AG20443 (cell line): Measurements from ENCODE around the gene CALR3.
A peak's percentile ranks its signal among the peaks of the same experiment; 100 is the strongest.
"Not testable (repeated sequence)": the region's sequence is repeated elsewhere in the genome, so short reads cannot be mapped to it uniquely, and the experiment has no call there.

Experiments used
- DNase-seq: peaks from one replicate; pipeline ENCODE4 v3.0.0; 2012; ENCODE audit warnings: low spot score, mixed read lengths

Gene CALR3

DNA sequence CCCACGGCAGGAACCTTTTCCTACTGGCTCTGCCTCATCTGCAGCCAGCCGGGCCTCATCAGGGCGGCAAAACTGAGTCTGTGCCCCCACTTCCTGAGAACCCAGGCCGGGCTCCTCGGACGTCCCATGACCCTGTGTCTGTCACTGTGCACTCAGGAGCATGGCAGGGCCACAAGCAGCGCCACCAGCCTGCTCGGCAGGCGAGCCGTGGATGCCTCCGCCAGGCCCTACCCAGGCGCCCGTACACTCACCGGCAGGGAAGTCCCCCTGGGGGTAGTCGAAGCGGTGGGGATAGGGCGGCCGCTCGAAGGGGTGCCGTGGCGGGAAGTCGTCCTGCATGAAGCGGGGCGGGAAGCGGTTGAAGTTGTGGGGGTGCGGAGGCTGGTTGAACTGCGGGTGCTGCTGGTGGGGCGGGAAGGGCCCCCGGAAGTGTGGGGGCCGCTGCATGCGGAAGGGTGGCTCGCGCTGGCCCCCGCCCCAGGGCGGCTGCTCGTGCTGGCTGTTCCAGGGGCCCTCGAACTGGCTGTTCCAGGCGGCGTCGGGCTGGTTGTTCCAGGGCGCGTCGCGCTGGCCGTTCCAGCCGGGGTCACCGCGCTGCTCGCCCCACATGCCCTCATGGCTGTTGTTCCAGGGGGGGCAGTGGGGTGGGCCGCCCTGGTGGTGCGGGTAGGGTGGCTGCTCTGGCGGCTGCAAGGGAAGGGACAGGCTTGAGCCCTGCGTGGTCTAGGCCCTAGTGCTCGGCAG lies 29.2 kb upstream of the CALR3 start:
- DNase-seq = peak; percentile 5

GRCh38 chr19:16522559-16523377 lies 26.8 kb upstream of the CALR3 start:
- DNase-seq = peak; percentile 8

DNA sequence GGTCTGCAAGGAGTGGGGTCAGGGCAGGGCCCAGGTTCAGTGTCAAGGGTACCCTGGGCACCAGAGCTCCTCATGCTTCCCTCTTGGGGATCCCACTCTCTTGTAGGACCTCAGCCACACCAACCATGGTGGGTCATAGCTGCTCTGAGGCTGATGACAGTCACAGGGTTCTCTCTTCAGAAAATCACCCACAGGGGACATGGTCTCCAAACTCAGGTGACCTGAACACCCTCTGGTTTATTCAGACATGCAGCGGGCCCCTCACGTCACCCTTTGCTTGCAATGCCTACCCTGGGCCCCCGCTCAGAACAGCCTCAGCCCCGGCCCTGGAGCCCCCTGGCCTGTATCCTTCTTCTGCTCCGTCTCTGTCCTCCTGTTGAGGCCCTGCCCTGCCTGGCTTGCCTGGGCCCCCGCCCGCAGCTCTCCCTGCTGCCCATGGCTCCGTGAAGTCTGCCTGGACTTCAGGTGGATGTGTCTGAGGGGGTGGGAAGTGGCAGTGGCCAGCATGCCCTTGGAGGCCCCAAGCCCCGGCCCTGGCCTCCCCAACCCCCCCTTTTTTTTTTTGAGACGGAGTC lies 25.8 kb upstream of the CALR3 start:
- DNase-seq = peak; percentile 9

DNA sequence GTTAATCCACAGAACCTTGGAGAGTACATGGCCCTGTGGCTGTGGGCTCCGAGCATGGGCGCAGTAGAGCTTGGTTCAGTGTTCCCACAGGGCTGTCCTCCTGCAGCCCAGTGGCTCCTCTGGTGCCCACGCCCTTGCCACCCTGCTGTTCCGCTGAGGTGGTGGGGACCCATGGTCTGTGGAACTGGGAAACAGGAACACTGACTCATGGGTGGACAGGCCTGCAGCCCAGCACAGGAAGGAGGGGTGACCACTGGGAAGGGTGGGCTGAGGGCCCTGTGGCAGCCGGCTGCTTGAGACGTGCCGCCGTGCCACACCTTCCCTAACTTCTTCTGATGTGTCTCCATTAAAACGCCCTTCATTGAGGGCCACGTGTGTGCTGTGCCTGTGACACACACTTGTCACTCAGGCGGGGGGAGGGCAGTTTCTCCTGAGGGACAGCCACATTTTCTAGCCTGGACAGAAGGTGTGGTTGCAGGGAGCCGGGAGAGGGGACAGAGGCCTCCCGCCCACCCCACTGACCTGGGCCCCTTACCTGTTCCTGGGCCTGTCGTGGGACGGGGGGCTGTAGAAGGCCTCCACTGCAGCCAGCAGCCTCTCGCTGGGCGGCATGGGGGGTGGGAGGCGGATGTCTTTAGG lies 25.1 kb upstream of the CALR3 start:
- DNase-seq = peak; percentile 13

DNA sequence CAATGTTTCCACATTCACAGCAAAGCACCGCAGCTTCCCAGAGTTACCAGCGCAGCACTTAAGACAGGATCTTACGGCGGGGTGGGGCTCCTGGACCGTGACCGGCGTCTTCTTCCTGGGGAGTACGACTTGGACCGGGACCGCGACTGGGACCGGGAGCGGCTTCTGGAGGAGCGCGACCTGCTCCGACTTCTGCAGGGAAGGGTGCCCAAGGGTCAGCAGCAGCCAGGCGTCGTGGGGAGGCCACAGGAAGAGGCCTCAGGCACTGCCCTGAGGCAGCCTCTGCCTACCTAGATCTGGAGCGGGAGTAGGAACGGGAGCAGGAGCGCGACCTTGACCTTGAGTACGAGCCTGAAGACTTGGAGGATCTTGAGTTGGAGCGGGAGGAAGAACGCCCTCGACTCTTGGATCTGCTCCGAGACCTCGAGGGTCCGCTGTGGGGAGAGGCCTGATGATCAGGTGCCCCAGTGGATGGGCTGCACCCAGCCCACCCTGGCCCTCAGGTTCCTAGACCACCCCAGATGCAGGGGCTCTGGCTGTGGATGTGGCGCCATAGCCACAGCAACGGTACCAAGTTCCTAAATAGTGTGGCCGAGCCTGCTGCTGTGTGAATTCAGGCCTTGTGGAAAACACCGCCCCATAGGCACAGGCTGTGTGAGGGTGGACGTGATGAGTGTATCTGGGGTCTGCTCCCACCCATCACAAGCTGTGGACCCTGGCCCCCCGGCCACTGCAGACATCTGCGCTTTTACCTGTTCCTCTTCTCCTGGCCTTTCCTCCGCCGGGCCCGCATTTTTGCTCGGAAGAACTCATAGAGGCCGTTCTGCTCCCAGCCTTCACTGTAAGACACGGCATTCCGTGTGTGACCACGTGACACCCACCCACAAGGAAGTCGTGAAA lies 24.4 kb upstream of the CALR3 start:
- DNase-seq = peak; percentile 7

DNA sequence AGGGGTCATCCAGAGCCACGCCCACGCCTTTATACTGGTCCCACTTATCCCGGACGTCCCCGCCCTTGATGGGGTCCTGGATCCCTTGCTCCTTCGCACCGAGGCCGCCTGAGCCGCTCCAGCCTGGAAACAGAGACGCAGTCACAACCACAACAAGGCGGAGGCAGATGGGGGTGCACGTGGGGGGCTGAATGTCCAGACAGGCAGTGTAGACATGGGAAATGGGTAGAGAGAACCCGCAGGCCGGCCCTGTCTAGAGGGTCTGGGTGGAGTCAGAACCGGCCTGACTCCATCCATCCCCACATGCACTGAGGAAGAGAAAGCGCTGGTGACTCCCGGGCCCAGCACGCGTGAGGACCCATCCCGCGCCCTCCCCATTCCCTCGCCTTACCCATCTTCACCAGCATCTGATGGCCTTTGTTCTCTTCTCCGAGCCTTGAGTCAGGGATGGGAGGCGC lies 23.3 kb upstream of the CALR3 start:
- DNase-seq = no peak

DNA sequence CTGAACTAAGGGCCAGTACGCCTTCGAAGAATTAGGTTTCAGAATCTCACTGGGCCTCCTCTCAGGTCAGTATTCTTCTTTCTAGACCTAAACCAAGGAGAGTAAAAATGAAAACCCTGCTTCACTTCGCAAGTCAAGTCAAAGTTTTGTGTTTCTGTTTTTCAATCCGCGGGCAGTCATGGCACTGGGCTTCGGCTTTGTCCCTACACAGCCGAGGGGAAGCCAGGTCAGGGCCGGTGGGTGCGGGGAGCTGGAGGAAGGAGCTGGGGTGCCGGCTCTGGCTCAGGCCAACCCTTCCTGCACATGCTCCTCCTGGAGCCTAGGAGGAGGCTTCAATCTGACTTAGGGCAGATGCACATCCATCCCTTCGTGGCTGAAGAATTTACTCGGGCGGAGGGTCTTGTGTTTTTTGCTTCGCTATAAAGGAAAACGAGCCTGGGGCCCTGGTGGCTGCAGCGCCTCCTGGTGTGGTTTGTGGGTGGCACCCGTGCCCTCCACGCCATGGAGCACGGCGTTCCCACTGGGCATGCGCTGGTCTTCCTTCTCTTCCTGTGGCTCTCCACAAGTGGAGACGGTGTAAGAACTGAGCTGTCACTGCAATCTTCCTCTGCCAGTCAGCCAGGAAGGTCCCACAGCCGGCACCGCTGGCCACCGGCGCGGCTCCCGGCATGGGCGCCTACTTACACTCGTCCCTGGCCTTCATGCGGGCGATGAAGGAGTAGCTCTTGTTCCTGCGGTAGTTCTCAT lies 22.7 kb upstream of the CALR3 start:
- DNase-seq = no peak

DNA sequence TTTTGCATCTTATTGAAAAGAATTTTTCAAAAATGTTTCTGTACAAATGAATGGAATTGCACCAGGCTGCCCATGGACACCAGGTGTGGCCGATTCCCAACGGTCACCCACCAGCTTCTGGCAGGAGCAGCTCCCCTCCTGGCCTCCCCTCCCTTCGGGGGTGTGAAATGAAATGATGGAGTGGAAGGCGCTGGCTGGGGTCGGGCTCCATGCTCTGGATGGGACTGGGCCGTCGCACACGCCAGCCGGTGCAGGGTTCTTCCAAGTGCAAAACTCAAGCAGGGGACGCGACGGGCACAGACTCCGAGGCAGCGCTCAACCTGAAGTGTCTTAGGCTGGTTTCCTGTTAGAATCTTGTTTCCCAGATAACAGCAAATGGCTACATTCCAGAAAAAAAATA lies 22.1 kb upstream of the CALR3 start:
- DNase-seq = no peak

DNA sequence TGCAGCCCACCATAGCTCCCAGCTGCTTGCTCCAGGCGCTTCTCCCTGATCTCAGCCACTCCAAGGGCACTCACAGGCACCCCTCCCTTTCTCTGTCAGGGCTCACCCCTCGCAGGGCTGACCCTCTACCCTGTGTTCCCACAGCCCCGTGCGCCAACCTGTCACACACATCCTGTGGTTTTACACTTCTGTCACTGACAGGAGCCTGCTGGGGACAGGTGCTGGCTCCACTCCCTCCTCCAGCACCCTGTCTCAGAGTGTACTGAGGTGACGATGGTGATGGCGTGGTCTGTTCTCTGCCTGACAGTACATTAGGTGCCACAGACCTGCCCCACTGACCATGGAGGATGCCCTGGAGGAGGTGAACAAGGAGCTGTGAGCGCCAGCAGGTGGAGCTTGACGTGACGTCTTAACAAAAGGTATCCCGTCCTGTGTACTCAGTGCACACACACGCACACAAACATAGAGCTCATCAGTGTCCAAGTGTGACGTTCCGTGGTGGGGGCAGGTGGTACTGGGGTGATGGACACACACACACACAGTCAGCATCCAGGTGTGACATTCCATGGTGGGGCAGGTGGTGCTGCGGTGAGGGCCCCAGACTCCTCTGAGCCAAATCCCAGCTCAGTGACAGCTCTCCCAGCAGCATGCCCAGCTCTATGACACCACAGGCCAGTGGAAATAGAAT lies 21.1 kb upstream of the CALR3 start:
- DNase-seq = no peak

- DNase-seq = peak; percentile 5
Observed at GRCh38 chr19:16516381-16516780, 20.4 kb upstream of the CALR3 start.

GRCh38 chr19:16514383-16515019 lies 18.5 kb upstream of the CALR3 start:
- peak; percentile 3 for DNase-seq

- DNase-seq = not testable (repeated sequence)
Observed at GRCh38 chr19:16512611-16513010, 16.6 kb upstream of the CALR3 start.

DNA sequence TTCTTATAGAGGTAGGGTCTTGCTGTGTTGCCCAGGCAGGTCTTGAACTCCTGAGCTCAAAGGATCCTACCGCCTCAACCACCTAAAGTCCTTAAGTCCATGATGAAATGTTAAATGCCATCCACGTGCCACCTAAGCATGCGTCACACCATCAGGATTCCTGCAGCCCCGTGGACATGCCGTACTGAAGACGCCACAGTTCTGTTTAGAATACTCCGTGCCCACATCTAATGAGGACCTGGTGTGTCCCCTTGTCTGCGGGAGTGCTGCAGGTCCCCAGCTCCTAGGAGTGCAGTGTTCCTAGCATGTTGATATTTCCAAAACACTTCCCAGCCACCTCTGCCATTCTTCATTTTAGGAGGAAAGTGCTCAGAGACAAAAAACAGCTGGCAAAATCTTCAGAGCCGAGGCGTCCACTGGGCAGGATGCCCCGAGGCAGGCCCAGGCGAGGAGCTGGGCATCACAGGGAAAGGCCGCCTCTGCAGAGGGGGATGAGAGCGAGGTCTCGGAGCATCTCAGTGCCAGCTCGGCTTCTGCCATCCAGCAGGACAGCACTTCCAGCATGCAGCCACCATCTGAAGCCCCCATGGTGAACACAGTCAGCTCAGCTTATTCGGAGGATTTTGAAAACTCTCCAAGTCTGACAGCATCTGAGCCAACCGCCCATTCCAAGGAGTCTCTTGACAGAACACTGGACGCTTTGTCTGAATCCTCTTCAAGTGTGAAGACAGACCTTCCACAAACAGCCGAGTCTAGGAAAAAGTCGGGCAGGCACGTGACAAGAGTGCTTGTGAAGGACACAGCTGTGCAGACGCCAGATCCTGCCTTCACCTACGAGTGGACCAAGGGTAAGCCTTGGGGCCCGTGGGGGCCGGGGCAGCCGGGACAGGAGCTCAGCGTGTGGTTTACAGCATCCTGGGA lies 13.4 kb upstream of the CALR3 start:
- DNase-seq = no peak

GRCh38 chr19:16508546-16508945 lies 12.6 kb upstream of the CALR3 start:
- DNase-seq = no peak

DNA sequence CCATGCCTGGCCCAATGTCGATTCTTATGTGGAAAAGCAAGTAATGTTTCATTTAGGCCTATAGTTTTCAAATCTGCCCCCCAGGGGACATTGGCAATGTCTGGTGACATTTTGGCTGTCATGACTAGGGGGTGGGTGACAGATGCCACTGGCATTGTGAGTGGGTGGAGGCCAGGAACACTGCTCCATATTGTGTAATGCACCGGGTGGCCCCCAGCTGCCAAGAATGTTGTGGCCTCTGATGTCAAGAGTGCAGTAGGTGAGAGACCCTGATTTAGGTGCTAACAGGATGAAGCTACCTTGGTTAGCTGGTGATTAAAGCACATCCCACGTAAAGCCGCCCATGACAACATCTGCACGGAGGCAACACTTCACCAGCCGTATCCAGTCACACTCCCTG lies 11.0 kb upstream of the CALR3 start:
- peak; percentile 31 for DNase-seq

- DNase-seq = not testable (repeated sequence)
Observed at GRCh38 chr19:16506161-16506560, 10.2 kb upstream of the CALR3 start.

DNA sequence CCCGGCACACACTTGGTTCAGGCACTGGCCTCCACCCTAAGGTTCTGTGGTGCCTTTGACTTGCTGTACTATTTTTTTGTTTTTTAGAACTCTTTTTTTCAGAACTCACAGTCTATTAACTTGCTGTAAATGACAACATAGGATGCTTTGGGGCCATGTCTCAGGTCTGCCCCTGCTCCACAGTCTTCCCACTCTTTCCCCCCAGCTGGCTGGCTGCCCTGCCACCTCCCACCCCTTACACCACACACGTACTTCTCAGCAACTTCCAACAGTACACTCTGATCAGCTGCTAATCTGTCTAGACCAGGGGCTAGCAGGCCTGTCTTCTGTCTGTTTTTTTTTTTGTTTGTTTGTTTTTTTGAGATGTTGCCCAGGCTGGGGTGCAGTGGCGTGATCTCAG lies 8.3 kb upstream of the CALR3 start:
- DNase-seq = no peak

DNA sequence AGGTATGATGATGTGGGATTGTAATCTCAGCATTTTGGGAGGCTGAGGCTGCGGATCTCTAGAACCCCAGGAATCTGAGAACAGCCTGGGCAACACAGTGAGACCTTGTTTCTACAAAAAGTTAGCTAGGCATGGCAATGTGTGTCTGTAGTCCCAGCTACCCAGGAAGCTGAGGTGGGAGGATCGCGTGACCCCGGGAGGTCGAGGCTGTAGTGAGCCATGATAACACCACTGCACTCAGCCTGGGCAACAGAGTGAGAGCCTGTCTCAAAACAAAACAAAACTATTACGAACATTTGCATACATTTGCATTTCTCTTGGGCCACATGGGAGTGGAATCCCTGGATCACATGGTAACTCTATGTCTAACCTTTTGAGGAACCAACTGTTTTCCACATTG lies 1.9 kb upstream of the CALR3 start:
- no peak for DNase-seq

DNA sequence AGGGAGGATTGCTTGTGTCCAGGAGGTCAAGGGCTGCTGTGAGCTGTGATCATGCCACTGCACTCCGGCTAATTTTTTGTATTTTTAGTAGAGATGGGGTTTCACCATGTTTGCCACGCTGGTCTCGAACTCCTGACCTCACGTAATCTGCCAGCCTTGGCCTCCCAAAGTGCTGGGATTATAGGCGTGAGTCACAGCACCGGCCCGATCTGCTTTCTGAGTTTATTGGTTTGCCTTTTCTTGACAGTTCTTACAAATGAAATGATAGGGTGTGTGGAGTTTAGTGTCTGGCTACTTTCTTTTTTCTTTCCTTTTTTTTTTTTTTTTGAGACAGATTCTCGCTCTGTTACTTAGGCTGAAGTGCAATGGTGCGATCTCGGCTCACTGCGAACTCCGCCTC lies 1.1 kb upstream of the CALR3 start:
- no peak for DNase-seq
